GM19099 (cell line): ENCODE measurements around the gene PRSS33.

Experiments used
- POLR2A ChIP-seq: IDR thresholded peaks from 3 replicates; pipeline ENCODE4 v1.6.1; 2011; ENCODE audit warnings: low read depth; ENCODE audit not compliant: insufficient read length; ENCODE audit errors: extremely low read depth

The PRSS33 gene

GRCh38 chr16:2752850-2753732, 34.3 kb downstream of the PRSS33 start:
- TF ChIP-seq POLR2A, result no peak

- peak; percentile 92 for TF ChIP-seq POLR2A
These were observed 35.1 kb downstream of the PRSS33 start, which contains the start of gene SRRM2 for GRCh38 chr16:2752035-2752849. SRRM2 (plus strand) TSS chr16:2752638; CDS start chr16:2756365, 3,727 bp downstream.

- TF ChIP-seq POLR2A, result no peak
These were observed 35.8 kb downstream of the PRSS33 start for GRCh38 chr16:2751577-2752034.

GRCh38 chr16:2749936-2750335, 37.4 kb downstream of the PRSS33 start:
- TF ChIP-seq POLR2A, result no peak

GRCh38 chr16:2749476-2749875, 37.9 kb downstream of the PRSS33 start:
- TF ChIP-seq POLR2A, result no peak

GRCh38 chr16:2748757-2749455, 38.5 kb downstream of the PRSS33 start:
- no peak for TF ChIP-seq POLR2A

GRCh38 chr16:2745961-2746360, 41.4 kb downstream of the PRSS33 start:
- TF ChIP-seq POLR2A, result no peak

GRCh38 chr16:2745116-2745890, 42.1 kb downstream of the PRSS33 start:
- no peak for TF ChIP-seq POLR2A

GRCh38 chr16:2744711-2745110, 42.6 kb downstream of the PRSS33 start:
- TF ChIP-seq POLR2A, result no peak

- no peak for TF ChIP-seq POLR2A
These were observed 44.2 kb downstream of the PRSS33 start for GRCh38 chr16:2743007-2743810.

GRCh38 chr16:2742323-2743006, 44.9 kb downstream of the PRSS33 start:
- TF ChIP-seq POLR2A, result no peak

- no peak for TF ChIP-seq POLR2A
These were observed 46.2 kb downstream of the PRSS33 start for GRCh38 chr16:2741168-2741567.

GRCh38 chr16:2740476-2740875, 46.9 kb downstream of the PRSS33 start:
- no peak for TF ChIP-seq POLR2A
